ENCODE data around the gene PICALM. TPM values are rescaled to one million over a fixed set of nuclear protein-coding genes. Genes with fewer than 3 reads are reported as not detected.

Gene PICALM
- total and polyA plus RNA-seq, 2 donors (not counting 3 experiments of a cell fraction or from before 2014, with no cell fraction given) = 181 to 202 TPM

DNA sequence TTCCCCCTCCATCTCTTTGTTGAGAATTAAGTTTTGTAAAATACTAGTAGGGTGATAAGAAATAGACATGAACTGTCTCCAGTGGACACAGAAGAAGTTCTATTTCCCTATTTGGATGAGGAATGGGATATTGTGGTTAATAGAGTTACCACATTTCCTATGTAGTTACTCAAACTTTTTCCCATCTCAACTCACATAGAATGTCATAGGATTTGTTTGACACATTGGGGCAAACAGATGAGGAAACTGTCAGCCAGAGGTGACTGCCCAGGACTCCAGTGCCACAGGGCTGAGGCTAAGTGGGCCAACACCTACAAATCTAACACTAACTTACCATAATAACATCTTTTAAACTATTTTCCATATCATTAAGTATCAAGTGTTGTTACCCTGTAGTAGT is 155.4 kb downstream of the PICALM start:
- no peak overlapping the region for H3K9ac ChIP-seq (replicated peaks; ENCODE audit: extremely low read depth, insufficient read depth, low read length)
- no peak overlapping the region for H2AFZ ChIP-seq (ENCODE audit: low read depth, low read length)
- no peaks in the 10 kb centered on the region for H4K20me1 ChIP-seq (replicated peaks; ENCODE audit: control insufficient read depth, extremely low read depth, insufficient read depth, low read length)
- no TSS peak for BruUV-seq (replicated peaks)
- no peaks in the 10 kb centered on the region for H3K9me3 ChIP-seq (replicated peaks; ENCODE audit: control insufficient read depth, insufficient read depth, low read length)
- POLR2A ChIA-PET = no interaction called here
- no peak overlapping the region for H3K4me2 ChIP-seq (ENCODE audit: insufficient read depth, low read length)
- H3K27ac ChIP-seq (ENCODE audit: insufficient read depth, low read depth, low read length) = no peak overlapping the region
- no peaks in the 10 kb centered on the region for H3K79me2 ChIP-seq (ENCODE audit: control insufficient read depth, insufficient read depth, low read length)
- intact Hi-C loops (cut with micrococcal nuclease) (no loop called here), dilution Hi-C loops (cut with MboI; ENCODE audit: extremely low pct_ligation_motif_present, low sequenced_read_pairs) (no loop called here)
- no peaks in the 10 kb centered on the region for H3K9me1 ChIP-seq (replicated peaks; ENCODE audit: control insufficient read depth, extremely low read depth, insufficient read depth, low read length)
- TF ChIP-seq FOS (IDR thresholded peaks at IDR 0.05; ENCODE audit: borderline replicate concordance, insufficient read depth, low read length) = no peak
- no peak for TF ChIP-seq MAX (IDR thresholded peaks at IDR 0.05; ENCODE audit: insufficient read depth, insufficient read length)
- no peak for TF ChIP-seq GATA2 (IDR thresholded peaks at IDR 0.05; ENCODE audit: insufficient read depth, insufficient read length, low read depth, low read length)
- TF ChIP-seq JUN (IDR thresholded peaks at IDR 0.05; ENCODE audit: borderline replicate concordance, insufficient read depth, insufficient read length, low read depth) = no peak
- TF ChIP-seq POLR2A (IDR thresholded peaks at IDR 0.05; ENCODE audit: low read depth, low read length) = no peak
- no peak for TF ChIP-seq CTCF (IDR thresholded peaks at IDR 0.05; ENCODE audit: extremely low read depth in 1 of 2, insufficient read depth in 1 of 2, low read depth in 1 of 2, low read length in 2 of 2)
- TF ChIP-seq MYC (IDR thresholded peaks at IDR 0.05; ENCODE audit: low read depth, low read length) = no peak
- TF ChIP-seq EZH2 (IDR thresholded peaks at IDR 0.05; ENCODE audit: borderline replicate concordance, low read depth, low read length, severe bottlenecking) = no peak
- no peak for TF ChIP-seq POLR2AphosphoS5 (IDR thresholded peaks at IDR 0.05; ENCODE audit: insufficient read depth, low read depth, low read length)
- H3K36me3 ChIP-seq (ENCODE audit: control insufficient read depth in 2 of 2, extremely low read depth in 1 of 2, insufficient read depth in 2 of 2, low read length in 2 of 2) = no peaks in the 10 kb centered on the region
- CTCF ChIA-PET = no interaction called here
- no peaks in the 10 kb centered on the region for H3K4me1 ChIP-seq (ENCODE audit: control insufficient read depth, extremely low read depth, insufficient read depth, low read length)
- FAIRE-seq (no peak), DNase-seq (ENCODE audit: low read depth, low spot score) (no peak)
- no peak overlapping the region for H3K4me3 ChIP-seq (replicated peaks in 1 of 3; ENCODE audit: insufficient read depth in 1 of 3, low read depth in 1 of 3, low read length in 3 of 3)
- peaks cover 20 to 26% of the 10 kb centered on the region in 2 experiments for H3K27me3 ChIP-seq (ENCODE audit: control insufficient read depth in 2 of 2, insufficient read depth in 2 of 2, low read length in 2 of 2)

Measured in endothelial cell of umbilical vein (primary cell).